GM18505 (cell line): Measurements from ENCODE around the gene RNH1.

Experiments
- ATAC-seq: cut with Tn5 transposase; IDR thresholded peaks from one replicate; pipeline ENCODE4 v1.9.1; 2021; ENCODE audit not compliant: unreplicated experiment
- POLR2A ChIP-seq: IDR thresholded peaks from 4 replicates; pipeline ENCODE4 v1.6.1; 2011; ENCODE audit warnings: borderline replicate concordance; ENCODE audit not compliant: insufficient read depth, insufficient read length; ENCODE audit errors: extremely low read depth

The RNH1 gene

GRCh38 chr11:465896-466530 is 41.0 kb downstream of the RNH1 start:
- no peak for ATAC-seq
- TF ChIP-seq POLR2A, result no peak

GRCh38 chr11:464316-464715 is 42.7 kb downstream of the RNH1 start:
- ATAC-seq, result no peak

GRCh38 chr11:462107-462890 is 44.7 kb downstream of the RNH1 start:
- ATAC-seq, result no peak
- no peak for TF ChIP-seq POLR2A

More at GRCh38 chr11:464316-464715, 42.7 kb downstream of the RNH1 start:
- no peak for TF ChIP-seq POLR2A

- no peak for ATAC-seq
- TF ChIP-seq POLR2A, result no peak
Observed at GRCh38 chr11:461626-462025, 45.4 kb downstream of the RNH1 start.

- ATAC-seq, result no peak
Observed at GRCh38 chr11:460331-461199, 46.5 kb downstream of the RNH1 start.

GRCh38 chr11:459511-460220 is 47.4 kb downstream of the RNH1 start:
- no peak for TF ChIP-seq POLR2A
- ATAC-seq, result no peak

More at GRCh38 chr11:460331-461199, 46.5 kb downstream of the RNH1 start:
- no peak for TF ChIP-seq POLR2A

- no peak for ATAC-seq
- no peak for TF ChIP-seq POLR2A
Observed at GRCh38 chr11:457111-457760, 49.8 kb downstream of the RNH1 start.

- ATAC-seq, result no peak
- no peak for TF ChIP-seq POLR2A
Observed at GRCh38 chr11:456533-456932, 50.5 kb downstream of the RNH1 start.

GRCh38 chr11:455566-456147 is 51.4 kb downstream of the RNH1 start:
- TF ChIP-seq POLR2A, result no peak
- no peak for ATAC-seq

- no peak for TF ChIP-seq POLR2A
- ATAC-seq, result no peak
Observed at GRCh38 chr11:454801-455565, 52.1 kb downstream of the RNH1 start.

- ATAC-seq, result no peak
- TF ChIP-seq POLR2A, result no peak
Observed at GRCh38 chr11:454043-454442, 53.0 kb downstream of the RNH1 start.
